Fibroblast of skin of scalp (primary cell): ENCODE data around the gene CLEC2D. TPM values are rescaled to one million over a fixed set of nuclear protein-coding genes. Genes with fewer than 3 reads are reported as not detected.
"Not testable (repeated sequence)": the region's sequence is repeated elsewhere in the genome, so short reads cannot be mapped to it uniquely, and the experiment has no call there.

ENCODE experiments used
- DNase-seq: peaks from one replicate; pipeline ENCODE4 v3.0.0-alpha.2; 2013
- polyA plus RNA-seq, 2 experiments: library from polyadenylated mRNA; unstranded; fragments of 120-200 nt; gene quantifications; one replicate each; pipeline ENCODE4 v1.2.1, GENCODE V29; 2013; ENCODE audit not compliant: insufficient read length in 2 of 2

The CLEC2D gene
- polyA plus RNA-seq (2013, experiment 1 of 2; ENCODE audit: insufficient read length): 2.2 TPM
- 2.3 TPM for polyA plus RNA-seq (2013, experiment 2 of 2; ENCODE audit: insufficient read length)

DNA sequence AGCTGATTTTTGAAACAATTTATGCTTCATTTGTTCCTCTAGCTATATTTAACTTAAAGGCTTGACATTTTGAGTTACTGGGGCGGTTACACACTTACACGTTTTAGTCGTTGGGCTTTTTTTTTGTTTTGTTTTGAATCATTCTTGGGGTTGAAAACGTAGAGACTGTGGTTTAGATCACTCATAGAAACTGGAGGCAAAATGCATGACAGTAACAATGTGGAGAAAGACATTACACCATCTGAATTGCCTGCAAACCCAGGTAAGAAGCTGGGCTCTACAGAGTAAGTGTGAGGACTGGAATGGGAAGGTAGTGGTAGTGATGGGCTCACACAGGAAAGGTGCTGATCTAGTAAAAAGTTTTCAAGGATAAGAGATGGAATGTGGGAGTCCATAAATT, at the start of gene CLEC2D:
CLEC2D (plus strand) TSS at position 180 of the 400 bp plus-strand sequence; CDS start at position 202, 22 bp downstream.
- DNase-seq: no peak

DNA sequence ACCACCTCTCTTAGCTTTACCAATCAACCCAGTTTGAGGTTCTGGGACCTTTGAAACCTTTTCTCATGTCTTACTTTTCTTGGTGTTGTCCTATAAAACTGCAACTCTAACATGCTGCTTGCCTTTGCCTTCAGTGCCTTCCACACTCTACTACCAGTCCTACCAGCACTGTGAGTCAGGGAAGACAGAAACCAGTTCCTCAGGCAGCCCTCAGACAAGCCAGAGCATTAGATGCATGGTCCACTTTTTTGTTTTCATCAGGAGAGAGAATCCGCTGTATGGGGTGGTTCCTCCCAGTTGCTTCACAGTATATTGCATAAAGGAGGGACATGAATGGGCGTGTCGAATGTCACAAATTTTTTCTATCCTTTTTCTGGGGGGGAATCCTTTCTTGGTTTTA, 44.5 kb upstream of the CLEC2D start:
- DNase-seq: no peak

DNA sequence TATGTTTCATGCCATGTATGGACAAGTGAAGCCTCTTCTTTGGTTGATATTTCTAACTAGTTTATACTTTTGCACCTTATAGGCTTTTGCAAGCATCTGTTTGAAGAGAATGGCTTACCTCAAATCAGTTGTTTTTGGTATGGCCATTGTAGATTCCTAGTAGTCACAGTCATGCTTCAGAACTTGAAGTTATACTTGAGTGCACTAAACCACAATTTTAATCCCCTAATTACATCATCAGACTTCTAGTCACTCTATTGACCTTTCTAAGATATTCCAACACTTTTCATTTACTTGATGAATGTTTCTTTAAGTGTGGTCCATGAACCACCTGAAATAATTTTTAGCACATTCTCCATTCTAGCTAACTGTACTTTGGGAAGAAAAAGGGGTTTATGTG, 43.2 kb upstream of the CLEC2D start:
- DNase-seq: no peak

DNA sequence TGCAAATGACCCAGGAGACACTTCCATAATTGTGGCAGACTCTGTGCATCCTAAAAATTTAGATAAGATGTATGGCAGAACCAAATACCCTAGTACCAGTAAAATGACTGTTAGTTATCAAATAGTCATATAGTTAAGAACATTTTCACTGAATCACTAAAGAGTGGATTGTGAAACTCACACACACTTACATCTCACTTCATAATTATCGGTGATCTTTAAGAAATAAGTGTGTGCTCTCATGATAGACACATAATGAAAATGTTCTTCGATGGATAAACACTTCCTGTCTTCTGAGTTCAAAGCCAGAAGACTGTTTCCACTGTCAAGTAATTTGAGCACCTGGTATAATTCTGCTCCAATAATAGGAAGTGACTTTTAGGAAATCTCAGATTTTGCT, 42.7 kb upstream of the CLEC2D start:
- no peak for DNase-seq

GRCh38 chr12:9632766-9633165, 36.7 kb upstream of the CLEC2D start:
- no peak for DNase-seq

DNA sequence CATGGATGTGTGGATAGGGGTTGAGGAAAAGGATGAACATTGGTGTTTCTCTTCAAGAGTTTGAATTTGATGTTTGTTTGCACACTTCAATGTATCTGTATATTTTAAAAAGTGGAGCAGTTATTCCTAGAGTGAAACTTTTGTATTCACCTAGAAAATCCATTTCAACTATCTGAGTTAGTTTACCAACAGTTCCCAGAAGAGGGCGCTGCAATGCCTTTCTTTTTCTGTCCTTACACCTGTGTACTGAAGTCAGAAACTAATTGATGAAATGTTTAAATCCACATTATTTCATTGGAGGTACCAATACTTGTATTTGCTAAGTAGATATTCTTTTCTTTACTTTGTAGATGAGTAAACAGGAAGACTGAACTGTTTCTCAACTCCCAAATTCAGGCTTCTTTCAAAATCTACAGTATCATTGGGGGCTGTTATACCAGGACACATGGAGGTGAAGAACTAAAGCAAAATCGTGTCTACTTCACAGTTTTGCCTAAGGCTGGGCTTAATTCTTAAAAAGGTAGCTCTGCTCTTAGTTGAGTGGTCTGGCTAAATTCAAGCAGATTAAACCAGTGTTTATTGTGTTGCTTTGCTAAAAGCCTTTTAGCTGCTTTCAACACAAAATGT, 35.2 kb upstream of the CLEC2D start:
- peak; percentile 44 for DNase-seq

GRCh38 chr12:9634969-9635754, 34.4 kb upstream of the CLEC2D start:
- DNase-seq: no peak

DNA sequence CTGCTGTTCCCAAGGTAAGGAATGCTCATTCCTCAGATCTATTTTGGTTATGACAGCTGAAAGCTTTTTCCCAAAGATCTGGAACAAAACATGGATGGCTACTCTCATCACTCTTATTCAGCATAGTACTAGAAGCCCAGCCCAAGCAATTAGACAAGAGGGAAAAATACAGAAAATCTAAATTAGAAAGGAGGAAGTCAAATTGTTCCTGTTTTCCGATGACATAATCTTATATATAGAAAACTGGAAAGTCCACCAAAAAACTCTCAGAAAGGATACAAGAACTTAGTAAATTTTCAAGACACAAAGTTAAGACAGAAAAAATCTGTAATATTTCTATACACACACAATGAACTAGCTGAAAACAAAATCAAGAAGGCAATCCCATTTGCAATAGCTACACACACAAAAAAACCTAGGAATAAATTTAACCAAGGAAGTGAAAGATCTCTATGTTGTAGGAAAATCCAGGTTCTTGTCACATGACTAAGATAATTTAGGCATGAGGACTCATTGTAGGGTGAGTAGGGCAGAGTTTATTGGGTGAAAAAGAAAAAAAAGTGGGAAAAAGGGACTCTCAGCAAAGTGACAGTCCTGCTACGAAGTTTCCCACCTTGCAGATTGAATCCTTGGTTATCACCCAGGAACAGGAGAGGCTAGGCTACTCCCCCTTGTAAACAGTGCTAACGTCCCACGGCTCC, 33.2 kb upstream of the CLEC2D start:
- DNase-seq: no peak

- no peak for DNase-seq
Observed at GRCh38 chr12:9636851-9637206, 32.7 kb upstream of the CLEC2D start.

DNA sequence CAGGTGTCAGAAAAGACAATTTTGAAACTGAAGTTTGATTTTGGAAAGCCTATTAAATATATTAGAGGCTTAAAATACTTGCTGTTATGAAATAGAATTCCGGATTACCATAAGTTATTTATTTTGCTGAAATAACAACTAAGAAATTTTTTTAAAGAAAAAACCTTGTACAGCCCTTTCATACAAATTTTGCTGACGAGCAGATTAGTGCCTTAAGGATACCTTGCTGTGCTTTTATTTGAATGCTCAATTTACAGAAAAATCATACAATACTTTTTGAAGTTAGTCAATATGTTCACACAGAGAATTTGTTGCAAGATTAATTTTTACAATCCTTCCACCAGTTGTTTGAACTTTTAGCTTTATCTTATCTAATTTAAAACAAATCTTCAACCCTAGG, 29.5 kb upstream of the CLEC2D start:
- DNase-seq: no peak

- DNase-seq: no peak
Observed at GRCh38 chr12:9642606-9643265, 26.8 kb upstream of the CLEC2D start.

- no peak for DNase-seq
Observed at GRCh38 chr12:9643266-9643660, 26.2 kb upstream of the CLEC2D start.

GRCh38 chr12:9644985-9645551, 24.4 kb upstream of the CLEC2D start:
- DNase-seq: not testable (repeated sequence)

GRCh38 chr12:9646794-9647781, 22.4 kb upstream of the CLEC2D start:
- peak; percentile 43 for DNase-seq

DNA sequence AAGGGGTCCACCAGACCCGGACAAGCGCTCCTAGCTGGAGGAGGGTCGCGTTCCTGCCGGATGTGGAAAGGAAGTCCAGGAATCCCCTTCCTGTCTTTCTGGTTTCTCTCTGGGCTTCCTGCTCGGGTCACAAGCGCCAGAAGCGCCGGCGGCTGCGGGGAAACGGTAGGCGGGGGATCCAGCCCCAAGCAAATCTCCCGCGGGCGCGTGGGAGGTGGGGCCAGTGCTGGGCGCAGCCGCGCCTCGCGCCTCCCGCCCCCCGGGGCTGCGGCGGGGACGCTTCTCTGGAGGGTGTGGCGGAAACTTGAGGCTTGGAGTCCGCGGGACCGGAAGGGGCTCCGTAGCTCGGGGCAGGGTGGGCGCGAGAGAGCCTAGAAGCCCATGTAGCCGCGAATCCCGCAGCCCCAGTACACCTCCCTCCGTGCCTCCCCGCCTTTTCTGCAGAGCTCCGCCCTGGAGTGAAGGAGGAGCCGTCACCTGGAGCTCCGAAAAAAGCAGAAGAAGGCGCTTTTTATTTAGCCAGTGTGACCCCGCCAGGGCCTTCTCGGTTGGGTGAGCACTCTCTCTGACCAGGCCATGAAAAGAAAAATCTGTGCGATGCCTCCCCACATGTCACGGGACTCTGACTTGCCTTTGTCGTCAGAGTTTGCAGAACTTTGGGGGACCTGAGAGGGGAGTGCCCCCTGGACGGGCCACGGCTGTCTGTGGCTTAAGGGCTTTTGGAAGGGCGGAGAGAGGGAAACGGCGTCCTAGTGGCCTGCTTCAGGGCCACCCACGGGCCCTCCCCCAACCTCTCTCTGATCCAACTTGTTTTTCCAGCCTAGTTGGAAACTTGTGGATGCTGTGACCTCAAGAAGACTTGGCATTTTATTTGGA, 21.4 kb upstream of the CLEC2D start:
- peak; percentile 84 for DNase-seq

DNA sequence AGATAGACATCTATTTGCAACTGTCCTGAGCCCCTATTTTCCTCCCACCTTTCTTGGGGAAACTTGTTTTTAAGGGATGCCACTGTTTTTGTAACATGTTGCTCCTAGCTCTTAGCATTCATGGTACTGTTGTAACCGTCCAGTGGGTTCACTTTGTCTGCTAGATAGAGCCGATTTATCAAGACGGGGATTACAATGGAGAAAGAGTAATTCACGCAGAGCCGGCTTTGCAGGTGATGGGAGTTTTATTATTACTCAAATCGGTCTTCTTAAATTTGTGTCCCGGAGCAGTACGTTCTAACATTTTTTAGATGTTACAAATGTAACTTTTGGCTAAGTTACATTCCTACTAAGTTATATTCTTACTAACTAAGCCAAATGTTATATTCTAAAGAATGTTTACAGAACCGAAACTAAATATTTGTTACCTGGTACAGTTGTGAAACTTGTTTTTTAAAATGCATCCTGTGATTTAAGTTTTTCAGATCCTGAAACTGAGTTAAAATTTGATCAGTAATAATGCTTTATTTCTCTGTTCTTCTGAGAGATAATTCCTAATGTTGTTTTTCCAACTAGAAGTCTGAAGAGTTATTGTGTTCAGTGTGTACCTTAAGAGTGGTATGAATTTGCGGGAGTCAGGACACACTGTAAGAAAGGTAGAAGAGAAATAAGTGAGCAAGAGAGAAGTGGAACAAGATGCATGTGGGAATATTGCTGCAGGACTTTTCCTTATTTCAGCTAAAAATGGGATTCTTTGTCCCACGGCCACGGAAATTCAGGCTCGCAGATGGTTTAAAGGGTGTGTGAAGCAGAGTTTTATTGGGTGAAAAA, 20.6 kb upstream of the CLEC2D start:
- no peak for DNase-seq

- DNase-seq: no peak
Observed at GRCh38 chr12:9649532-9649940, 20.0 kb upstream of the CLEC2D start.

DNA sequence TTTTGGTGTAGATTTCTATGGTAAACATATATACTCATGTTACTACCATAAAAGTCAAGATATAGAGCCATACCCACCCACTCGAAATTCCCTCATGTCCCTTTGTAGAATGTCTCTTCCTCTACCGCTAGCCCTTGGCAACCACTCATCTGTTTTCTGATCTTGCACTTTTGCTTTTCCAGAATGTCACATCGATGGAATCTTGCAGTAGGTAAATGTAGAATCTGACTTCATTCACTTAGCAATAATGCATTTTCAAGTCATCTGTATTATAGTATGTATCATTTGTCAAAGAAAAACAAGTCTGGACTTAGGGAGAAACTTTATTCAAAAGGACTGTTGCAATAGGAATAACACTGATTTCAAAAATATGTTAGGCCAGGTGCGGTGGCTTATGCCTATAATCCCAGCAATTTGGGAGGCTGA, 19.3 kb upstream of the CLEC2D start:
- no peak for DNase-seq

DNA sequence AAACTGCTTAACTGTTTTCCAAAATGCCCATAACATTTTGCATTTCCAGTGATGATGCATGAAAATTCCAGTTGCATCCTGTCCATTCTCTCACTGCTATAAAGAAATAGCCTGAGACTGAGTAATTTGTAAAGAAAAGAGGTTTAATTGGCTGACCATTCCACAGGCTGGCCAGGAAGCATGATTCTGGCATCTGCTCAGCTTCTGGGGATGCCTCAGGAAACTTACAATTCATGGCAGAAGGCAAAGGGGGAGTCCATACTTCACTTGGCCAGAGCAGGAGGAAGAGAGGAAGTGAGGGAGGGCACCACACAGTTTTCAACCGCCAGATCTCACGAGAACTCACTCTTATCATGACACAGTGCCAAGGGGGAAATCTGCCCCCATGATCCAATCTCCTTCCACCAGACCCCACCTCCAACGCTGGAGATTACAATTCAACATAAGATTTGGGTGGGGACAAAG, 18.2 kb upstream of the CLEC2D start:
- DNase-seq: peak; percentile 64
